BLaER1 treated with 17β-estradiol and CSF1 and Interleukin-3, amounts not matched to agents 10 nM and 100 nM (cell line): ENCODE results near the gene RCAN2.
A peak's percentile ranks its signal among the peaks of the same experiment; 100 is the strongest.
"Not testable (repeated sequence)": the region's sequence is repeated elsewhere in the genome, so short reads cannot be mapped to it uniquely, and the experiment has no call there.

Experiments
- H3K27ac ChIP-seq, 11 experiments: shearing (Covaris generic); formaldehyde crosslinking; 2 replicates each; pipeline ENCODE4 v1.8.1; 2022
- H3K27me3 ChIP-seq, 11 experiments: shearing (Covaris generic); formaldehyde crosslinking; 2 replicates each; pipeline ENCODE4 v1.8.1; 2022
- H3K36me3 ChIP-seq, 11 experiments: shearing (Covaris generic); formaldehyde crosslinking; 2 replicates each; pipeline ENCODE4 v1.8.1; 2022
- H3K4me1 ChIP-seq, 10 experiments: shearing (Covaris generic); formaldehyde crosslinking; 2 replicates each; pipeline ENCODE4 v1.8.1; 2022
- H3K4me2 ChIP-seq, 11 experiments: shearing (Covaris generic); formaldehyde crosslinking; 2 replicates each; pipeline ENCODE4 v1.8.1; 2022
- H3K4me3 ChIP-seq, 10 experiments: shearing (Covaris generic); formaldehyde crosslinking; 2 replicates each; pipeline ENCODE4 v1.8.1; 2022
- H3K9ac ChIP-seq, 11 experiments: shearing (Covaris generic); formaldehyde crosslinking; 2 replicates each; pipeline ENCODE4 v1.8.1; 2022
- H3K9me3 ChIP-seq, 11 experiments: shearing (Covaris generic); formaldehyde crosslinking; replicated peaks in 1 of 11; 2 replicates each; pipeline ENCODE4 v1.8.1; 2022
- H4K20me1 ChIP-seq, 11 experiments: shearing (Covaris generic); formaldehyde crosslinking; 2 replicates each; pipeline ENCODE4 v1.8.1; 2022
- Cebpa-rat ChIP-seq, 11 experiments: shearing (Covaris generic); IDR thresholded peaks; 2 replicates each; pipeline ENCODE4 v1.8.1; 2022

Gene RCAN2

GRCh38 chr6:46338131-46338530, 153.1 kb downstream of the RCAN2 start:
- Histone ChIP-seq H3K4me1 (no peaks in the 10 kb centered on the region), H3K27ac (no peak overlapping the region), H3K27me3 (no peaks in the 10 kb centered on the region), H3K4me2 (no peak overlapping the region), H3K4me3 (no peak overlapping the region), H3K9ac (no peak overlapping the region), H3K36me3 (no peaks in the 10 kb centered on the region), H4K20me1 (no peaks in the 10 kb centered on the region), H3K9me3 (peaks cover 0 to 5% (median 0%) of the 10 kb centered on the region in 11 experiments; a peak in 1 of 22 replicates)
- no peak for TF ChIP-seq Cebpa-rat (IDR thresholded peaks at IDR 0.05)

DNA sequence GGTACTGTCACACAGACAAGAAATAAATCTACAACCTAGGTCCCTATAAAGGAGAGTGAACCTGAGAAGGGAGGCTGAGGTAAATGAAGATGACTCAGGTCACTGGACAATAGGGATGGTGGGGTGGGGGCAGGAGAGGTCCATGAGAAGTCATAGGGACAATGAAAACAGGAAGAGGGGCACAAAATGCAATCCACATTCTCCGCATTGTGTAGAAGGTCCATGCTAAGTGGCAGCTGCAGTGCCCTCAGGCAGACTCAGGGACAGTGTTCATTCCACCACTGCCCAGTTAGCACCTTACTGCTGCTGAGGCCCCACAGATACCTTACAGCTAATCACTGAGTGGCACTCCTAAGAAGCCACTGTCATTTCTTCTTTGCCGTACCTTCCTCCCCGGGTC, 156.8 kb downstream of the RCAN2 start:
- Histone ChIP-seq H3K4me3 (no peak overlapping the region), H3K4me1 (no peaks in the 10 kb centered on the region), H3K9me3 (peaks cover 0 to 5% (median 0%) of the 10 kb centered on the region in 11 experiments; a peak in 1 of 22 replicates), H3K4me2 (no peak overlapping the region), H4K20me1 (no peaks in the 10 kb centered on the region), H3K9ac (no peak overlapping the region), H3K27ac (no peak overlapping the region), H3K27me3 (no peaks in the 10 kb centered on the region), H3K36me3 (no peaks in the 10 kb centered on the region)
- no peak for TF ChIP-seq Cebpa-rat (IDR thresholded peaks at IDR 0.05)

DNA sequence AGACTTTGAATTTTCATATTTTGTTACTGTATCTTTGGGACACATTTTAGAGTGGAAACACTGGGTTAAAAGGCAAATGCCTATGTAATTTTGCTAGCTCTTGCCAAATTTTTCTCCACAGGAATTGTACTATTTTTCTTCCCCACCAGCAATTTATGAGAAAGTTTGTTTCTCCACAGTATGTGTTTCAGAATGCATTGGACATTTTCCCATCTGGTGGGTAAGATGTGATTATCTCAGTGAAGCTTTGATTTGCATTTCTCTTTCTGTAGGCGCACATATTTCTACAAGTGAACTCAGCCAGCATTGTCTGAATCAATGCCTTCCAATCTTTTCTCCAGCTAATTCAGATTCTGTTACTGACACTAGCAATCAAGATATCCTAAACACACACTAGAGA, 157.8 kb downstream of the RCAN2 start:
- H4K20me1 ChIP-seq, result no peaks in the 10 kb centered on the region
- H3K27me3 ChIP-seq, result no peaks in the 10 kb centered on the region
- H3K9ac ChIP-seq, result no peak overlapping the region
- H3K4me2 ChIP-seq, result no peak overlapping the region
- H3K27ac ChIP-seq, result no peak overlapping the region
- H3K9me3 ChIP-seq, result peaks cover 0 to 5% (median 0%) of the 10 kb centered on the region in 11 experiments; a peak in 1 of 22 replicates
- H3K36me3 ChIP-seq, result no peaks in the 10 kb centered on the region
- H3K4me3 ChIP-seq, result no peak overlapping the region
- TF ChIP-seq Cebpa-rat (IDR thresholded peaks at IDR 0.05), result no peak
- H3K4me1 ChIP-seq, result no peaks in the 10 kb centered on the region

DNA sequence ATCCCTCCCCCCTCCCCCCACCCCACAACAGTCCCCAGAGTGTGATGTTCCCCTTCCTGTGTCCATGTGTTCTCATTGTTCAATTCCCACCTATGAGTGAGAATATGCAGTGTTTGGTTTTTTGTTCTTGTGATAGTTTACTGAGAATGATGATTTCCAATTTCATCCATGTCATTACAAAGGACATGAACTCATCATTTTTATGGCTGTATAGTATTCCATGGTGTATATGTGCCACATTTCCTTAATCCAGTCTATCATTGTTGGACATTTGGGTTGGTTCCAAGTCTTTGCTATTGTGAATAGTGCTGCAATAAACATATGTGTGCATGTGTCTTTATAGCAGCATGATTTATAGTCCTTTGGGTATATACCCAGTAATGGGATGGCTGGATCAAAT, 158.8 kb downstream of the RCAN2 start:
- H3K4me1 ChIP-seq, result not testable (repeated sequence)

GRCh38 chr6:46331461-46331860, 159.8 kb downstream of the RCAN2 start:
- no peak for TF ChIP-seq Cebpa-rat (IDR thresholded peaks at IDR 0.05)
- Histone ChIP-seq H3K27me3 (no peaks in the 10 kb centered on the region), H3K4me2 (no peak overlapping the region), H4K20me1 (no peaks in the 10 kb centered on the region), H3K9ac (no peak overlapping the region), H3K27ac (no peak overlapping the region), H3K36me3 (no peaks in the 10 kb centered on the region), H3K4me3 (no peak overlapping the region), H3K4me1 (peaks cover 0 to 5% (median 2%) of the 10 kb centered on the region in 10 experiments; a peak in 11 of 20 replicates), H3K9me3 (peaks cover 0 to 5% (median 0%) of the 10 kb centered on the region in 11 experiments; a peak in 1 of 22 replicates)

More for the DNA sequence above, 158.8 kb downstream of the RCAN2 start:
- not testable (repeated sequence) for H3K27me3 ChIP-seq, H3K9me3 ChIP-seq, H4K20me1 ChIP-seq, H3K4me2 ChIP-seq, H3K9ac ChIP-seq, H3K27ac ChIP-seq, H3K4me3 ChIP-seq, H3K36me3 ChIP-seq

GRCh38 chr6:46329568-46329967, 161.7 kb downstream of the RCAN2 start:
- Histone ChIP-seq H3K27me3 (no peaks in the 10 kb centered on the region), H3K4me2 (no peak overlapping the region), H3K4me3 (no peak overlapping the region), H4K20me1 (no peaks in the 10 kb centered on the region), H3K27ac (no peak overlapping the region), H3K36me3 (no peaks in the 10 kb centered on the region), H3K4me1 (peaks cover 13 to 24% (median 18%) of the 10 kb centered on the region in 10 experiments), H3K9ac (no peak overlapping the region), H3K9me3 (peaks cover 0 to 5% (median 0%) of the 10 kb centered on the region in 11 experiments; a peak in 1 of 22 replicates)
- TF ChIP-seq Cebpa-rat (IDR thresholded peaks at IDR 0.05), result no peak

- Histone ChIP-seq H4K20me1 (no peaks in the 10 kb centered on the region), H3K36me3 (no peaks in the 10 kb centered on the region), H3K27ac (no peak overlapping the region), H3K9ac (no peak overlapping the region), H3K4me3 (no peak overlapping the region), H3K4me1 (peaks cover 13 to 26% (median 18%) of the 10 kb centered on the region in 10 experiments), H3K4me2 (no peak overlapping the region), H3K9me3 (no peaks in the 10 kb centered on the region), H3K27me3 (no peaks in the 10 kb centered on the region)
- TF ChIP-seq Cebpa-rat (IDR thresholded peaks at IDR 0.05), result no peak
Observed at GRCh38 chr6:46327779-46328178, 163.5 kb downstream of the RCAN2 start.

- Histone ChIP-seq H3K27me3 (no peaks in the 10 kb centered on the region), H3K9me3 (no peaks in the 10 kb centered on the region), H3K4me1 (peaks cover 13 to 26% (median 18%) of the 10 kb centered on the region in 10 experiments), H3K4me2 (peak overlapping the region; percentile 53 to 78 (median 63)), H4K20me1 (no peaks in the 10 kb centered on the region), H3K36me3 (no peaks in the 10 kb centered on the region), H3K4me3 (no peak overlapping the region), H3K9ac (peak overlapping the region in 2 of 11 experiments; percentile 15 to 16; a peak in 1 of 22 replicates), H3K27ac (peak overlapping the region in 1 of 11 experiments; percentile 7; a peak in 1 of 22 replicates)
- no peak for TF ChIP-seq Cebpa-rat (IDR thresholded peaks at IDR 0.05)
Observed at GRCh38 chr6:46325561-46326530, 165.4 kb downstream of the RCAN2 start.

GRCh38 chr6:46324706-46325105, 166.5 kb downstream of the RCAN2 start:
- Histone ChIP-seq H3K4me2 (peak overlapping the region in 7 of 11 experiments; percentile 53 to 78 (median 65); a peak in 6 of 22 replicates), H3K4me3 (no peak overlapping the region), H3K9ac (no peak overlapping the region), H3K27ac (no peak overlapping the region), H3K9me3 (no peaks in the 10 kb centered on the region), H3K27me3 (no peaks in the 10 kb centered on the region), H3K36me3 (no peaks in the 10 kb centered on the region), H4K20me1 (no peaks in the 10 kb centered on the region), H3K4me1 (peaks cover 13 to 26% (median 18%) of the 10 kb centered on the region in 10 experiments)
- no peak for TF ChIP-seq Cebpa-rat (IDR thresholded peaks at IDR 0.05)
